Ascending aorta (tissue), 2 donors: Measurements from ENCODE around the gene TBC1D8. TPM values are rescaled to one million over a fixed set of nuclear protein-coding genes. Genes with fewer than 3 reads are reported as not detected.

ENCODE experiments used
- DNase-seq, 2 donors: peaks; one replicate each; pipeline ENCODE4 v3.0.0-alpha.2; 2019; ENCODE audit warnings: low spot score in 2 of 2
- H3K27ac ChIP-seq, 2 donors: fragments of 200-600 bp; sonication (generic); one replicate each; pipeline ENCODE4 v1.5.1; 2016 to 2017; ENCODE audit warnings: mild to moderate bottlenecking in 1 of 2
- H3K27me3 ChIP-seq: fragments of 200-600 bp; sonication (generic); one replicate; pipeline ENCODE4 v1.5.1; 2017
- H3K36me3 ChIP-seq, 2 donors: fragments of 200-600 bp; sonication (generic); one replicate each; pipeline ENCODE4 v1.5.1; 2016
- H3K4me1 ChIP-seq, 2 donors: fragments of 200-600 bp; sonication (generic); one replicate each; pipeline ENCODE4 v1.5.1; 2016 to 2017; ENCODE audit warnings: mild to moderate bottlenecking in 1 of 2
- H3K4me3 ChIP-seq, 2 donors: fragments of 200-600 bp; sonication (generic); one replicate each; pipeline ENCODE4 v1.5.1; 2016 to 2017; ENCODE audit warnings: mild to moderate bottlenecking in 1 of 2
- H3K9me3 ChIP-seq, 2 donors: fragments of 200-600 bp; sonication (generic); one replicate each; pipeline ENCODE4 v1.5.1; 2016
- intact Hi-C: fragments of 100-400 bp; cut with DNase I; formaldehyde crosslinking; loops from one replicate; pipeline ENCODE4 v1.15.1; 2023
- total RNA-seq: library from RNA; depleted of rRNA; stranded (reverse); fragments of >200 nt; gene quantifications from one replicate; pipeline ENCODE4 v1.1.0, GENCODE V29; 2016
- TF ChIP-seq, protein P1 (sequence below), 3 experiments: fragments of 200-600 bp in 2 of 3; fragments of 450-650 bp in 1 of 3; sonication (generic) in 2 of 3; IDR thresholded peaks; one replicate each; pipeline ENCODE4 v1.5.1; 2016 to 2019; ENCODE audit warnings: antibody characterized with exemption in 3 of 3, mild to moderate bottlenecking in 1 of 3, moderate library complexity in 1 of 3

The TBC1D8 gene
- total RNA-seq, 1 donor from 2014 or later = 17.8 TPM

DNA sequence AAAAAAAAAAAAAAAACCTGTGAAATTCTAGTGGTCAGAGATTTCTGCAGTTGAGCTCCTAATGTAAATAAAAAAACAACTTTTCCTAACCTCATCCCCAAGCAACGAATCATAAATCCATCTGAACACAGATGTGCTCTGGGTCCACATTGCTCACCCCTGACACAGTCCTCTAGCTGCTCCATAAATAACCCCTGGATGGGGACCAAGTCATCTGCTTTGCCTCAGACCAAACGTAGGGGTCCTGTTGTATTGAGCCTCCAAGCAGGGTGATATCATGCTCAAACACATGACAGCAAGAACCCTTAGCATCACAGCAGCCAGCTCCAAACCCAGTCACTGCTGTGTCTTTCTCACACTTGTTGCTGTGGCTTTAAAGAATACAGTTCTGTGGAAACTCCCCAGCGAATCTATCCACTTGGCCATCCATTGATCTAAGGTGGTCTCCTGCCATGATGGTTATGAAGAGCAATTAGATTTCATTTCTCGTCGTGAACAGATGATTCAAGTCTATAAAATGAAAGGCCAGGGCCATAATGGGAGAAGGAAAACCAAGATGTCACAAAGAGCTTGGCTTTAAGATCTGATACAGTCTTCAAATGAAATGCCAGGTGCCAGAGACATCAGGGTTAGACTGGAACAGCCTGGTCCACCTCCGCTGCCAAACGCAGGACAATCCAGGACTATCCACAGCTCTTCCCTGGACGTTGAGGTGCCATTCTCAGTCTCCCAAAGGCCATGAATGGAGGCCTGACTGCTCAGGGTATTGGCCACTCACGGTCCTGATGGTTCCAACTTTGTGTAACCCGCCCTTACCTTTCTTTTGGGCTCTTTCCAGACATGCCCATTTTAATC is 39.0 kb downstream of the TBC1D8 start:
- H3K27ac ChIP-seq = no peak overlapping the region

DNA sequence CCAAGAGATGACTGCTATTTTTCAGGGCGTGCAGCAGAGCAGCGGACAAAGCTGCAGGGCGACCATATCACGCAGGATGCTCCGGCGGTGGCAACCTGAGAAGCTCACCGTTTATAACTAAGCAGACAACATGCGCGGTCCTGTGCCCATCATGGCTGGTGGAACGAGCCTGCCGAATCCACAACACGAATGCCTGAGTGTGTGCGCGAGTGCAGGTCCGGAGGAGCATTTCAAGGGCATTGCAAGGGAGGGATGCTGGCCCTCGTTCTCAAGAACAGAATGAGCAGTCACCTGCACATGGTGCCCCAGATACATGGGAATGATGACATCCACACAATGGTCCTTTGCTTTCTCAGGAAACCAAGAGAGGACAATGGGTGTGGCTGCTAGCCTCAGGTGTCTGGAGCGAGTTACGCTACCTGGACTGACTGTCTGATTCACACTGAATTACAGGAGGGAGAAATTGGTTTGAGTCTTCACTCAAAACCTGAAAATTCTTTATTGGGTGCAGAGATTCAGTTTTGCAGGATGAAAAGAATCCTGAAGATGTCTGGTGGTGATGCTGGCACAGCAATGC is 39.8 kb downstream of the TBC1D8 start:
- H3K27ac ChIP-seq = no peak overlapping the region
- no peak overlapping the region for H3K4me3 ChIP-seq
- no peak for DNase-seq
- H3K9me3 ChIP-seq = no peaks in the 10 kb centered on the region
- intact Hi-C loops = no loop called here
- H3K4me1 ChIP-seq = peaks cover 0 to 13% of the 10 kb centered on the region in 2 donors
- TF ChIP-seq, protein P1, sequence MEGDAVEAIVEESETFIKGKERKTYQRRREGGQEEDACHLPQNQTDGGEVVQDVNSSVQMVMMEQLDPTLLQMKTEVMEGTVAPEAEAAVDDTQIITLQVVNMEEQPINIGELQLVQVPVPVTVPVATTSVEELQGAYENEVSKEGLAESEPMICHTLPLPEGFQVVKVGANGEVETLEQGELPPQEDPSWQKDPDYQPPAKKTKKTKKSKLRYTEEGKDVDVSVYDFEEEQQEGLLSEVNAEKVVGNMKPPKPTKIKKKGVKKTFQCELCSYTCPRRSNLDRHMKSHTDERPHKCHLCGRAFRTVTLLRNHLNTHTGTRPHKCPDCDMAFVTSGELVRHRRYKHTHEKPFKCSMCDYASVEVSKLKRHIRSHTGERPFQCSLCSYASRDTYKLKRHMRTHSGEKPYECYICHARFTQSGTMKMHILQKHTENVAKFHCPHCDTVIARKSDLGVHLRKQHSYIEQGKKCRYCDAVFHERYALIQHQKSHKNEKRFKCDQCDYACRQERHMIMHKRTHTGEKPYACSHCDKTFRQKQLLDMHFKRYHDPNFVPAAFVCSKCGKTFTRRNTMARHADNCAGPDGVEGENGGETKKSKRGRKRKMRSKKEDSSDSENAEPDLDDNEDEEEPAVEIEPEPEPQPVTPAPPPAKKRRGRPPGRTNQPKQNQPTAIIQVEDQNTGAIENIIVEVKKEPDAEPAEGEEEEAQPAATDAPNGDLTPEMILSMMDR (IDR thresholded peaks at IDR 0.05) = no peak
- H3K27me3 ChIP-seq = no peaks in the 10 kb centered on the region
- H3K36me3 ChIP-seq = no peaks in the 10 kb centered on the region

More for the DNA sequence above, 39.0 kb downstream of the TBC1D8 start:
- intact Hi-C loops = no loop called here
- Histone ChIP-seq H3K4me1 (peaks cover 0 to 13% of the 10 kb centered on the region in 2 donors), H3K9me3 (no peaks in the 10 kb centered on the region), H3K4me3 (no peak overlapping the region), H3K27me3 (no peaks in the 10 kb centered on the region), H3K36me3 (no peaks in the 10 kb centered on the region)
- no peak for DNase-seq
- TF ChIP-seq, protein P1 (IDR thresholded peaks at IDR 0.05) = no peak

DNA sequence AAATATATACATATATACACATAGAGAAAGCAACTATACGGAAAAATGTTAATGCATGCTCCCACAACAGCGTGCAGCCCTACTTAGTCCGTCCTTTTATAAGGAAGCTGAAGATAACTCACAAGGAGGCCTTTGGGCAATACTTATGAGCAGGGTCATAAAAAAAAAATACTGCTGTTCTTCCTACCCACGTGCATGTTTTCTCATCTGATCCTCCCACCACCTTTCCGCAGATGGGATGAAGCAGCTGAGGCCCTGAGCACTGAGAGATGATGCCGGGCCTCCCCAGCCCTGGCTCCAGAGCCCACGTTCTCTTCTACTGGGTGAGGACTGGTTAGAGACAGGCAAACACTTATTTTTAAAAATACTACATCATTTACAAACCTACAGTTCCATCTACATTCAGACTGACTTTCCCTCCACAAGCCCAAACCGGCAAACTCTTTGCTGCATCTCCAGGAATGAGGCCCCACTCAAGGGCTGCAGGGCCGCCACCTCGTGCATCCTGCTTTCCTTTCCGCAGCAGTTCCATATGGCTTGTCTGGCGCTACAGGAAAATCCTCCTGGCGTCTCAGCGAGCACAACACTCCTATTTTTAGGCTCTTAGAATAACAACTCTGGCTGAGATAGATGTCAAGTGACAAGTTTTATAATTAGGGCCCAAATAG is 41.6 kb downstream of the TBC1D8 start:
- Histone ChIP-seq H3K9me3 (no peaks in the 10 kb centered on the region), H3K4me3 (no peak overlapping the region), H3K36me3 (no peaks in the 10 kb centered on the region), H3K27ac (peak overlapping the region; percentile 17 to 24), H3K27me3 (no peaks in the 10 kb centered on the region), H3K4me1 (peaks cover 0 to 13% of the 10 kb centered on the region in 2 donors)
- no peak for DNase-seq
- TF ChIP-seq, protein P1 (IDR thresholded peaks at IDR 0.05) = no peak
- intact Hi-C loops = no loop called here

DNA sequence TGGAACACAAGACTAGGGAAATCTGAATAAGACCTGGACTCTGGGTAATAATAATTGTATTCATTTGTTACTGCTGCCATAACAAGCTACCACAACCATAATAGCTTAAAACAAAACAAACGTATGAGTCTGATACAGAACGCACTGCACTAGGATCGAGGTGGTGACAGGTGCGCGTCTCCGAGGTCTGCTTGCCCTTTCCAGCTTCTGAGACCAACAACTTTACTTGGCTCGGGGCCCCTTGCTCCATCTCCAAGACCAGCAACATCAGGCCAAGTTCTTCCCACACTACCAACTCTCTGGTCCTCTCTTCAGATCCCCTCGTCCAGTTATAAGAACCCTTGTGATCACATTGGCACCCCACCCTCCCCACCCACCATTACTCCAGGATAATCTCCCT is 42.8 kb downstream of the TBC1D8 start:
- TF ChIP-seq, protein P1 (IDR thresholded peaks at IDR 0.05) = no peak
- H3K4me3 ChIP-seq = no peak overlapping the region
- H3K4me1 ChIP-seq = peaks cover 0 to 13% of the 10 kb centered on the region in 2 donors
- H3K36me3 ChIP-seq = no peaks in the 10 kb centered on the region
- H3K27ac ChIP-seq = no peak overlapping the region
- DNase-seq = no peak
- H3K9me3 ChIP-seq = no peaks in the 10 kb centered on the region
- intact Hi-C loops = no loop called here
- H3K27me3 ChIP-seq = no peaks in the 10 kb centered on the region

DNA sequence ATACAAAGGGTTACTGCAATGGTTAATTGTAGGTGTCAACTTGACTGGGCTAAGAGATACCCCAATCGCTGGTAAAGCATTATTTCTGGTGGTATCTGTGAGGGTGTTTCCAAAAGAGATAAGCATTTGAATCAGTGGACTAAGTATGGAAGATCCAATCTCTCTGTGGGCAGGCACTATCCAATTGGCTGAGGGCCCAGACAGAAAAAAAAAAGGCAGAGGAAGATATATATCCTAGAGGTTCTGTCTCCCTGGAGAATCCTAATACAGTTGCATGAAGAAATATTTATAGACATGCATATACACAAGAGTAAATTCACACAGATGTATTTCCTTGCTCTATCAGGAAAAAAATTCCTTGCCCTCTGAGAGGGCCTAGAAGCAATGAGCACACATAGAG is 43.9 kb downstream of the TBC1D8 start:
- TF ChIP-seq, protein P1 (IDR thresholded peaks at IDR 0.05) = no peak
- no peak overlapping the region for H3K4me3 ChIP-seq
- H3K4me1 ChIP-seq = peaks cover 0 to 13% of the 10 kb centered on the region in 2 donors
- no peaks in the 10 kb centered on the region for H3K36me3 ChIP-seq
- intact Hi-C loops = no loop called here
- no peak overlapping the region for H3K27ac ChIP-seq
- no peak for DNase-seq
- peaks cover 0 to 5% of the 10 kb centered on the region in 2 donors for H3K9me3 ChIP-seq
- H3K27me3 ChIP-seq = no peaks in the 10 kb centered on the region
